Body of pancreas (tissue), 4 donors: Measurements from ENCODE around the gene ATP11A.

Experiments
- CTCF ChIP-seq, 7 experiments: fragments of 450-650 bp in 4 of 7; fragments of 200-600 bp in 3 of 7; sonication (generic) in 3 of 7; IDR thresholded peaks; one replicate each; pipeline ENCODE4 v1.5.1; 2016 to 2019; ENCODE audit warnings: antibody characterized with exemption in 7 of 7
- POLR2A ChIP-seq, 3 donors: fragments of 450-650 bp; IDR thresholded peaks; one replicate each; pipeline ENCODE4 v1.6.1; 2016; ENCODE audit warnings: antibody characterized with exemption in 3 of 3, mild to moderate bottlenecking in 2 of 3

GRCh38 chr13:112876305-112877000, 186.6 kb downstream of the ATP11A start:
- TF ChIP-seq CTCF (IDR thresholded peaks at IDR 0.05) (no peak), POLR2A (IDR thresholded peaks at IDR 0.05) (no peak)
